Neural cell (in vitro differentiated cells): ENCODE data around the gene FAAH.

Experiments
- EP300 ChIP-seq: fragments of 450-650 bp; conservative IDR thresholded peaks from 2 replicates; pipeline ENCODE4 v1.6.1; 2014; ENCODE audit warnings: antibody characterized with exemption, mild to moderate bottlenecking, moderate library complexity; ENCODE audit not compliant: poor library complexity, severe bottlenecking
- EZH2 ChIP-seq: fragments of 200-600, 300-800 bp; shearing (Covaris generic), sonication (generic); IDR thresholded peaks from 2 replicates; pipeline ENCODE4 v1.6.1; 2014; ENCODE audit warnings: antibody characterized with exemption, low read length, borderline replicate concordance, mild to moderate bottlenecking; ENCODE audit not compliant: insufficient read depth, poor library complexity, severe bottlenecking
- MXI1 ChIP-seq: fragments of 450-650 bp; conservative IDR thresholded peaks from 2 replicates; pipeline ENCODE4 v1.6.1; 2014; ENCODE audit warnings: antibody characterized with exemption, mild to moderate bottlenecking; ENCODE audit not compliant: poor library complexity, severe bottlenecking
- POLR2AphosphoS5 ChIP-seq: IDR thresholded peaks from 2 replicates; pipeline ENCODE4 v1.6.1; 2012
- RAD21 ChIP-seq: fragments of 450-650 bp; conservative IDR thresholded peaks from 2 replicates; pipeline ENCODE4 v1.6.1; 2014; ENCODE audit warnings: antibody characterized with exemption, mild to moderate bottlenecking, moderate library complexity
- TAF1 ChIP-seq: IDR thresholded peaks from 2 replicates; pipeline ENCODE4 v1.6.1; 2012; ENCODE audit warnings: low read depth
- TF ChIP-seq, protein P1 (sequence below): fragments of 450-650 bp; IDR thresholded peaks from 2 replicates; pipeline ENCODE4 v1.5.1; 2014; ENCODE audit warnings: antibody characterized with exemption, mild to moderate bottlenecking, moderate library complexity; ENCODE audit not compliant: poor library complexity, severe bottlenecking

DNA sequence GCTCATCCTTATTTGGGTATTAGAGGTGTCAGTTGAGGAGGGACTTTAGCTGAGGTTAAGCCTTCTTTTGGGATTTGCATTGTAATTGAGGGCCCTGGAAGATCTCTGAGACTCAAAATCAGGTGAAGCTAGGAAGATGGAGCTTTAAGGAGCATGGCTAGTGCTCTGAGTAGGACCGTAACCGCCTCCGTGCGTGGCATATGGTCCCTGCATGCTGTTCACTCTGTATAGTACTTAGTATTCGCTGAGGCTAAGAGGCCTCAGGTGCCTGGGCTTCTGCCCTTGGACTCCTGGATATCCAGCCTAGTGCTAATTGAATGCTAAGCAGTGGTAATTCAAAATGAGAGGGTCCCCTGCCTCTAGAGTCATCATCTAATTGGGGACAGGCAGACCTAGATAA, 31.0 kb upstream of the FAAH start:
- no peak for TF ChIP-seq POLR2AphosphoS5
- TF ChIP-seq TAF1: no peak
- TF ChIP-seq EP300: no peak
- no peak for TF ChIP-seq EZH2
- TF ChIP-seq MXI1: no peak
- TF ChIP-seq, protein P1, sequence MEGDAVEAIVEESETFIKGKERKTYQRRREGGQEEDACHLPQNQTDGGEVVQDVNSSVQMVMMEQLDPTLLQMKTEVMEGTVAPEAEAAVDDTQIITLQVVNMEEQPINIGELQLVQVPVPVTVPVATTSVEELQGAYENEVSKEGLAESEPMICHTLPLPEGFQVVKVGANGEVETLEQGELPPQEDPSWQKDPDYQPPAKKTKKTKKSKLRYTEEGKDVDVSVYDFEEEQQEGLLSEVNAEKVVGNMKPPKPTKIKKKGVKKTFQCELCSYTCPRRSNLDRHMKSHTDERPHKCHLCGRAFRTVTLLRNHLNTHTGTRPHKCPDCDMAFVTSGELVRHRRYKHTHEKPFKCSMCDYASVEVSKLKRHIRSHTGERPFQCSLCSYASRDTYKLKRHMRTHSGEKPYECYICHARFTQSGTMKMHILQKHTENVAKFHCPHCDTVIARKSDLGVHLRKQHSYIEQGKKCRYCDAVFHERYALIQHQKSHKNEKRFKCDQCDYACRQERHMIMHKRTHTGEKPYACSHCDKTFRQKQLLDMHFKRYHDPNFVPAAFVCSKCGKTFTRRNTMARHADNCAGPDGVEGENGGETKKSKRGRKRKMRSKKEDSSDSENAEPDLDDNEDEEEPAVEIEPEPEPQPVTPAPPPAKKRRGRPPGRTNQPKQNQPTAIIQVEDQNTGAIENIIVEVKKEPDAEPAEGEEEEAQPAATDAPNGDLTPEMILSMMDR: no peak
- no peak for TF ChIP-seq RAD21
